Activated CD4-positive, alpha-beta T cell treated with anti-CD3 and anti-CD28 coated beads, Interleukin-2, amount 10 ng/mL, durations not matched to agents 7 days and 5 days (primary cell): ENCODE measurements around the gene SUGCT. TPM values are rescaled to one million over a fixed set of nuclear protein-coding genes. Genes with fewer than 3 reads are reported as not detected.

ENCODE experiments used
- CTCF ChIA-PET: fragments of 350-600 bp; sonication (Branson Sonifier 250); formaldehyde crosslinking; loops from one replicate; lab custom pipeline; 2021; ENCODE audit warnings: antibody characterized with exemption; lab: Charles Lee
- POLR2A ChIA-PET: fragments of 350-600 bp; sonication (Branson Sonifier 250); formaldehyde crosslinking; loops from one replicate; lab custom pipeline; 2021; ENCODE audit warnings: antibody characterized with exemption; lab: Charles Lee
- DNase-seq: peaks from one replicate; pipeline ENCODE4 v3.0.0-alpha.2; 2020
- H3K27ac Mint-ChIP-seq: one replicate; pipeline ENCODE4 v1.8.0; 2021; ENCODE audit warnings: mild to moderate bottlenecking, moderate library complexity, mixed read lengths
- H3K27me3 Mint-ChIP-seq: one replicate; pipeline ENCODE4 v1.8.0; 2021; ENCODE audit warnings: mixed read lengths
- H3K36me3 Mint-ChIP-seq: one replicate; pipeline ENCODE4 v1.8.0; 2021; ENCODE audit warnings: low read depth, mixed read lengths
- H3K4me1 Mint-ChIP-seq: one replicate; pipeline ENCODE4 v1.8.0; 2021; ENCODE audit warnings: mixed read lengths
- H3K4me3 Mint-ChIP-seq: one replicate; pipeline ENCODE4 v1.8.0; 2021; ENCODE audit warnings: mild to moderate bottlenecking, moderate library complexity, mixed read lengths
- H3K9me3 Mint-ChIP-seq: one replicate; pipeline ENCODE4 v1.8.0; 2021; ENCODE audit warnings: mixed read lengths
- total RNA-seq, 2 experiments: library from RNA; stranded (reverse); gene quantifications; one replicate each; pipeline ENCODE4 v1.2.3, GENCODE V29; 2021

Gene SUGCT
- total RNA-seq, 2 experiments from 2014 or later = not detected

- no peaks in the 10 kb centered on the region for H3K27me3 Mint-ChIP-seq
- no peaks in the 10 kb centered on the region for H3K4me1 Mint-ChIP-seq
- DNase-seq = no peak
- no peak overlapping the region for H3K27ac Mint-ChIP-seq
- POLR2A ChIA-PET = no interaction called here
- no peaks in the 10 kb centered on the region for H3K36me3 Mint-ChIP-seq
- CTCF ChIA-PET = no interaction called here
- H3K4me3 Mint-ChIP-seq = no peak overlapping the region
- H3K9me3 Mint-ChIP-seq = no peaks in the 10 kb centered on the region
These were observed 195.6 kb downstream of the SUGCT start for GRCh38 chr7:40330408-40330807.

DNA sequence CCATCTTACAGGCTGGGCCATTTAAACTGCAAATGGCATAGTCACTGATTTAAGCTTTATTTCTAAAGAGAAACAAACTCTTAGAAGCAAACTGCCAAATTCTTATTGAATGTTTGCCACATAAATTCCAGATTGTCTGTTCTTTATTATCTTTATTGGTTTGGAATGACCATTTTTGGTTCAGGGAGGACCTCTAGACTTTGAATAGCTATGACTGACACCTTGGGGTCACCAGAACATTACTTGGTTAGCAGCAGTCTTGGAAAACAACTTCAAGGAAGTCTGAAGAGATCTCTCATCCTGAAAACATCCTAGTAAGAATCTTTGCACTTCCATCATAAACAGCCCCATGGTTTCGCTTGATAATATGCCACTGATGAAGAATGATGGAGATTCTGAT is 197.1 kb downstream of the SUGCT start:
- H3K4me1 Mint-ChIP-seq = no peaks in the 10 kb centered on the region
- ChIA-PET CTCF (no interaction called here), POLR2A (no interaction called here)
- H3K9me3 Mint-ChIP-seq = no peaks in the 10 kb centered on the region
- H3K27ac Mint-ChIP-seq = no peak overlapping the region
- H3K4me3 Mint-ChIP-seq = no peak overlapping the region
- no peaks in the 10 kb centered on the region for H3K27me3 Mint-ChIP-seq
- no peaks in the 10 kb centered on the region for H3K36me3 Mint-ChIP-seq
- DNase-seq = no peak

DNA sequence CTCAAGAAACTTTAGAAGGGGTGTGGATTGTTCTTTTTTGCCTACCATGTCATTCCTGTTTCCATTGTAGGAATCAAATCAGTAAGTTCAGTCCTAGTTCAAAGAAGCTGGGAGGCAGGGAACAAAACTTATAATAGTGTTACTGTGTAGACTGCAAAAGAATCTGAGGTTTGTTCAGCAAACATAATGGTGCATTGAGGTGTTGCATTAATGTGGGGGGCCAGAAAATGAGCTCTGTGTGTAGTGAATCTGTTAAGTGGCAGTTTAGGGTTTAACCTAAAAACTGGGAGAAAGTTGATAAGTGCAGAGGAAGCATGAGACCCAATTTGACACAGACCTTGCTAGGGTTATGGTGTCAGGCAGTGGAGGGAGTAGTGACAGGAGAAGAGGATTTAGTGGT is 197.7 kb downstream of the SUGCT start:
- ChIA-PET CTCF (no interaction called here), POLR2A (no interaction called here)
- no peaks in the 10 kb centered on the region for H3K27me3 Mint-ChIP-seq
- H3K36me3 Mint-ChIP-seq = no peaks in the 10 kb centered on the region
- DNase-seq = no peak
- no peak overlapping the region for H3K4me3 Mint-ChIP-seq
- no peaks in the 10 kb centered on the region for H3K4me1 Mint-ChIP-seq
- no peaks in the 10 kb centered on the region for H3K9me3 Mint-ChIP-seq
- no peak overlapping the region for H3K27ac Mint-ChIP-seq

GRCh38 chr7:40341836-40342235 is 207.0 kb downstream of the SUGCT start:
- H3K4me1 Mint-ChIP-seq = no peaks in the 10 kb centered on the region

GRCh38 chr7:40346554-40346953 is 211.7 kb downstream of the SUGCT start:
- DNase-seq = no peak
- Mint-ChIP-seq H3K27me3 (peaks cover 2% of the 10 kb centered on the region), H3K9me3 (no peaks in the 10 kb centered on the region), H3K36me3 (no peaks in the 10 kb centered on the region), H3K4me3 (no peak overlapping the region), H3K27ac (no peak overlapping the region), H3K4me1 (no peaks in the 10 kb centered on the region)
- ChIA-PET POLR2A (no interaction called here), CTCF (no interaction called here)

More at GRCh38 chr7:40341836-40342235, 207.0 kb downstream of the SUGCT start:
- H3K27ac Mint-ChIP-seq = no peak overlapping the region
- no peaks in the 10 kb centered on the region for H3K9me3 Mint-ChIP-seq
- no peak overlapping the region for H3K4me3 Mint-ChIP-seq
- H3K36me3 Mint-ChIP-seq = no peaks in the 10 kb centered on the region
- ChIA-PET POLR2A (no interaction called here), CTCF (no interaction called here)
- DNase-seq = no peak
- peaks cover 2% of the 10 kb centered on the region for H3K27me3 Mint-ChIP-seq

GRCh38 chr7:40348126-40348728 is 213.4 kb downstream of the SUGCT start:
- Mint-ChIP-seq H3K27ac (no peak overlapping the region), H3K27me3 (peaks cover 2% of the 10 kb centered on the region), H3K4me1 (no peaks in the 10 kb centered on the region), H3K36me3 (no peaks in the 10 kb centered on the region), H3K4me3 (no peak overlapping the region), H3K9me3 (no peaks in the 10 kb centered on the region)
- no peak for DNase-seq
- CTCF ChIA-PET = no interaction called here
- POLR2A ChIA-PET = no interaction called here

DNA sequence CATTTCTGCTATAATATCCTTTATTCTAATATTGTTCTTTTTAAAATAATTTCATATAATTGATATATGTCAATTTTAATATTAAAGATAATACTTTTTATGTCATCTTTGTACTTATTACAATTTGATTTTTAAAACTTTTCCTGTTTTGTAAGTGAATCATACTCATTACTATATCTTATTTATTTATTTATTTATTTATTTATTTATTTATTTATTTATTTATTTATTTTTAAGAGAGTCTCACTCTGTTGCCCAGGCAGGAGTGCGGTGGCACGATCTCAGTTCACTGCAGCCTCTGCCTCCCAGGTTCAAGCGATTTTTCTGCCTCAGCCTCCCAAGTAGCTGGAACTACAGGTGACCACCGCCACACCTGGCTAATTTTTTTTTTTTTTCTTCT is 215.3 kb downstream of the SUGCT start:
- H3K27ac Mint-ChIP-seq = no peak overlapping the region
- no peaks in the 10 kb centered on the region for H3K36me3 Mint-ChIP-seq
- H3K4me3 Mint-ChIP-seq = no peak overlapping the region
- no peaks in the 10 kb centered on the region for H3K9me3 Mint-ChIP-seq
- no peaks in the 10 kb centered on the region for H3K27me3 Mint-ChIP-seq
- POLR2A ChIA-PET = no interaction called here
- CTCF ChIA-PET = no interaction called here
- no peaks in the 10 kb centered on the region for H3K4me1 Mint-ChIP-seq
- no peak for DNase-seq

GRCh38 chr7:40354711-40355110 is 219.9 kb downstream of the SUGCT start:
- Mint-ChIP-seq H3K27me3 (no peaks in the 10 kb centered on the region), H3K27ac (no peak overlapping the region), H3K4me1 (no peaks in the 10 kb centered on the region), H3K9me3 (no peaks in the 10 kb centered on the region), H3K36me3 (no peaks in the 10 kb centered on the region), H3K4me3 (no peak overlapping the region)
- CTCF ChIA-PET = no interaction called here
- POLR2A ChIA-PET = no interaction called here
- DNase-seq = no peak

DNA sequence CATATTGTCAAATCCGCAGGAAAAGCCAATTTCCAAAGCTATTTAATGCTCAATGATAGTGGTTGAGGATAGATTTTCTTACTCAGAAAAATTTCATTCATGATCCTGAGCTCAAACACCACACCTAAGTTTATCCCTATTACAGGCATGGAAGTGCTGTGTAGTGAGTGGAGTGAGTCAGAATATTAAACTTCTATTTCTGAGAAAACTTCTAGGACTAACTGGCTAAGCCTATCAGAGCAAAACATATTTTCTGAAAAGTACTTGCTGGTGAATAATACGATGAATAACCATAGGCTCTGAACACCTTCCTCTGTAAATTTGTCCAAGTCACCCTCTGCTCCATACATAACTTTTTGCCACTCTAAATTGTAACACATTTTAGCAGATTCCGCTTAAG is 221.5 kb downstream of the SUGCT start:
- Mint-ChIP-seq H3K27ac (no peak overlapping the region), H3K9me3 (no peaks in the 10 kb centered on the region), H3K4me3 (no peak overlapping the region), H3K36me3 (no peaks in the 10 kb centered on the region), H3K4me1 (no peaks in the 10 kb centered on the region), H3K27me3 (no peaks in the 10 kb centered on the region)
- ChIA-PET CTCF (no interaction called here), POLR2A (no interaction called here)
- DNase-seq = no peak

DNA sequence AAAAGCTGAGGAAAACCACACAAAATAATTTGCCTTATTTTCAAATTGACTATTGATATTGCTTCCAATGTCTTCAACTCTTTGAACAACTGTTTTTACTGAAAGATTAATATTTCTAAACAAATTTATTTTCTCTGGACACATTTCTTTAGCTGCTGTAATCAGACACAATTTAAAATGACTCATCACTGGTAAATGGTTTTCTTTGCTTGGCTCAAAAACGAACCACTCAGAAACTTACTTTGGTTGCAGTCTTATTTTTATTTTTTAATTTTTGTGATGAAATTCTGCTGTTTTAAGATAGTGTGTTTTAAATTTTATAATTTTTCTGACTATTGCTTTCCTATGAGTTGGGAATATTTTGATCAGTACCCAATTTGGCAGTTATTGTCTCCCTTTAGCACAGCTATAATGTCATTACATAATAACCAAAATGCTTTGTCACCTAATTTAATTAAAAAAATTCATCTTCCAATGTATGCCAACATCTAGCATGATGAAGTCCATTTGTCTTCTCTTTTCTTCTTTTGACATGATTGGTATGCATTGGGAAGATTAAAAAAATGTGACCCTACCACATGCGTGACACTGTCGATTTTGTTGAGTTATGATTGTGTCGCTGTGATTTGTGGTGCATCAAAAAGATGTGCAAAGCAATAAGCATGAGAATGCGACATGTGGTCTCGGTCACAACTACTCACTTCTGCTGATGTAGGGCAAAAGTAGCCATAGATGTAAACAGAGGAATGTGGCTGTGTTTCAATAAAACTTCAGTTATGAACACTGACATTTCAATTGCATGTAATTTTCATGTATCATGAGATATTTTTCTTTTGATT is 222.3 kb downstream of the SUGCT start:
- H3K4me1 Mint-ChIP-seq = no peaks in the 10 kb centered on the region
- no peak for DNase-seq
- H3K4me3 Mint-ChIP-seq = no peak overlapping the region
- no peak overlapping the region for H3K27ac Mint-ChIP-seq
- no peaks in the 10 kb centered on the region for H3K27me3 Mint-ChIP-seq
- CTCF ChIA-PET = no interaction called here
- POLR2A ChIA-PET = no interaction called here
- H3K36me3 Mint-ChIP-seq = no peaks in the 10 kb centered on the region
- H3K9me3 Mint-ChIP-seq = no peaks in the 10 kb centered on the region

GRCh38 chr7:40369641-40370277 is 235.0 kb downstream of the SUGCT start:
- H3K9me3 Mint-ChIP-seq = peaks cover 4% of the 10 kb centered on the region
- H3K36me3 Mint-ChIP-seq = no peaks in the 10 kb centered on the region
- POLR2A ChIA-PET = no interaction called here
- CTCF ChIA-PET = no interaction called here
- H3K4me1 Mint-ChIP-seq = no peaks in the 10 kb centered on the region
- H3K27ac Mint-ChIP-seq = no peak overlapping the region
- H3K27me3 Mint-ChIP-seq = no peaks in the 10 kb centered on the region
- no peak overlapping the region for H3K4me3 Mint-ChIP-seq
- no peak for DNase-seq

DNA sequence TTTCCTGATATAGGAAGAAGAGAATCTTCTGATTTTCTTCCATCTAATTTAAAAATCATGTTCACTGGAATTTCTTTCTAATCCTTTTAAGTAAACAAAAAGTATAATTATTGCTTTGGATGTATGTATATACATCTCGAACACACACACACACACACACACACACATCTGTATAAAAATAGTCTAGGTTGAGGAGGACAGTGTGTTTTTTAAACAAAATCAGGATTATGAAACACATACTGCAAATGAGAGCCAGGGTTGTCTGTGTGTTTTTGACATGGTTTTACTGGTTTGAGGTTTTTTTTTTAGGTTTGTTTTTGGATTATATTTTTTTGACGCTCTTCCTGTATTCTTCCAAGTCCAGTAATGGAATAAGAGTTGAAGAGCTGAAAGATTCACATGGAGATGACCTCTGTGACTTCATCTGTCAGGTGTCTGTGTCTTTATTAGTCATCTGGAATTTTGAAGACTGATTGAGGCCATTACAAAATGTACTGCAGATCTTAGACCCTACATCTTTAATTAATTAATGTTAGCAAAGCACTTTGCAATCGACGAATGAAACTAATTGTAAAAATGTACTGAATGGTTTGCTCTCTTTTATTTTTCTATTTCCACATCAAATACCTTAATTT is 237.1 kb downstream of the SUGCT start:
- no peak overlapping the region for H3K4me3 Mint-ChIP-seq
- ChIA-PET POLR2A (no interaction called here), CTCF (no interaction called here)
- H3K4me1 Mint-ChIP-seq = no peaks in the 10 kb centered on the region
- peaks cover 4% of the 10 kb centered on the region for H3K9me3 Mint-ChIP-seq
- H3K27me3 Mint-ChIP-seq = no peaks in the 10 kb centered on the region
- H3K27ac Mint-ChIP-seq = no peak overlapping the region
- DNase-seq = no peak
- no peaks in the 10 kb centered on the region for H3K36me3 Mint-ChIP-seq

DNA sequence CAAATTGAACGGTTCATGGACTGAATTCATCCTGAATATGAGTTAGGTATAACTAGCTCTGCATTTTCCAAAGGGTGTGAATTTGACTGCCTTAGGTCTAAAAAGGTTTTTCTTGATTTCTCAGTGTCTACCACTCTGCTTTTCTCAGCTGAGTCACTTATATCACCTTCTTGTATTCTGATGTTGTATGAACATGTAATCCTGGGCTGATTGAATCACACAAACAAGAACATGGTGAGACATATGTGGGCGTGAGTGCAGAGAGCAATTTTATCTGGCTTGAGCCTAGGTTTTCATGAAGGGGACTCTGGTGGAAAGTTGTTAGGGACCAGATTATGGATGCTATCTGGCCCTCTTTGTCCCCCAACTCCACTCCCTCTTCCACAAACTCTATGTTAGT is 239.8 kb downstream of the SUGCT start:
- CTCF ChIA-PET = no interaction called here
- no peak for DNase-seq
- Mint-ChIP-seq H3K4me1 (no peaks in the 10 kb centered on the region), H3K36me3 (no peaks in the 10 kb centered on the region), H3K4me3 (no peak overlapping the region), H3K9me3 (peaks cover 4% of the 10 kb centered on the region), H3K27ac (no peak overlapping the region), H3K27me3 (no peaks in the 10 kb centered on the region)
- POLR2A ChIA-PET = no interaction called here
